ENCODE measurements around the gene PLEKHH2.
"Not testable (repeated sequence)": the region's sequence is repeated elsewhere in the genome, so short reads cannot be mapped to it uniquely, and the experiment has no call there.

Gene PLEKHH2

GRCh38 chr2:43642363-43642762 lies 5.3 kb downstream of the PLEKHH2 start:
- no peak for DNase-seq

- DNase-seq, result no peak
These were observed 6.6 kb downstream of the PLEKHH2 start for GRCh38 chr2:43643680-43644079.

DNA sequence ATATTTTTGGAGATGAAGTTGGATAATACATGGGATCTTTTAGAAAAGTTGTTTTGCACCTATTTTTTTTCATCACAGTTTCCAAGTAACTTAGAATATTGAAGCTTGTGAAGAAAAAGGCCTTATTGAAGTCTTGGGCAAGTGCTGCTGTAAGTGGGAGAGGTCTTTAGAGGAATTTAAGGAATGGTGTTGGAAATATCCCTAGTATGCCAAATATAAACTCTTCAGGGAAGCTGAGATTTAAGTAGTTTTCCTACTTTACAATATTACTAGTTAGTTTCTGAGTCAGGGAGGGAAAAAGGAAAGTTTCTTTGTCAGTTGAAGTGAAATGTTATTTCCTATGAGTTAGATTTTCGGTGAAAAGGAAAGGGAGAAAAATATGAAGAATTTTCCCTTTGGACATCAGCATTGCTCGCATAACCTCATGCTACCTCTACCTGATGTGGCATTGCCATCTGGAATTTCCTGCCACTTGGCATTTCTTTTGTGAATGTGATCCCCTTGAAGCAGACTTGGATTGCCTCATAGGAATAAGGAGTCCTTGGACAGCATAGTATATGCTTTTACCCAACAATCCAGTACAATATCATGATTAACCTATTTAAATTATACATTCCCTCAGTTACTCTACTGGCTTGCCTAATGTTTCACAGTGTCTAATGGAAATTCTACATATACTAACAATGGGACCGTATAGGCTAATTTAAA lies 12.1 kb downstream of the PLEKHH2 start:
- no peak for DNase-seq

DNA sequence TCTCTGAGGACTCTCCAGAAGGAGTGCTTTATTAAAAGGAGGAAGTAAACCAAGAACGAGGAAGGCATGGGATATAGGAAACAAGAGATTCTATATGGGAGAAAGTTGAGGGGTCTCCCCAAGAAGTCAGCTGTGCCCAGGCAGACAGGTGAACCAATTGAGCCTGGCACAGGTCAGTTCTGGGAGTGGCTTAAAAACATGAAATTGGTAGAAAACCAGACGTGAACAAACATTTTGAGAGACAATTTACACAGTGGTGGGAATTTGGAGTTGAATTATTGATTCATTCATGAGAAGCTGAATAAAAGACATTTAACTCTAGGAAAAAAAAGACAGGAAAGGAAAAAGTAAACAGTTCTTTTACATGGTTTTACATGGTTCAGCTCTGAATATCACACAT lies 16.4 kb downstream of the PLEKHH2 start:
- DNase-seq, result no peak

GRCh38 chr2:43657241-43657640 lies 20.2 kb downstream of the PLEKHH2 start:
- no peak for DNase-seq

DNA sequence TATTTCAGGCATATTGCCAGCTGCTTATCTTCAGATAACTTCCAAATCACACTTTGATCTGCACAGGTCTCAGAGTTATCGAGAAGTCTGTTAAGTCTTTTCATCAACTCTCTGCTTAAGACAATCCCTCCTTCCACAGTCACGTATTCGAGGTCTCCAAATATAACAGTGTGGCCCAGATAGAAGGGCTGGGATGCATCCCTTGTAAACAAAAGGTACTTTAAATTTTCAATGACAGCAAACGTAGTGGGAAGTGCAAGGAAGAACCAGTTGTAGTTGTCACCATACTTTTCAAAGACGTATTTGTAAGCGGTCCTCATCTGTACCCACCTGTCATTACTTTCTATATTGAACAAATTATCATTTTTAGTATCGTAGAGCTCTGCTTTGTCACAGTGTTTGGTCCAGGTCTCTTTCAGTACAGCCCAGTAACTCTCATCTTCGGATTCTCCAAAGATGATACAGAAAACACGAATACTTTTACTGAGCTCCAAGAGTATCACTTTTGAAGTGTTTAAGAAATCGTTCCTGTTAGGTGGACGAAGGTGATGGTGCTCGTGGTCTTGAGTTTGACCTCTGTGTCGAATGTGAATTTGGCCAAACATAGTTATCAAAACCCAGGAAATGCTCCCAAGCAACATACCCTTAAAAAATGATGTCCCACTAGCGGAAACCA lies 38.7 kb downstream of the PLEKHH2 start:
- DNase-seq, result no peak

- no peak for DNase-seq
These were observed 39.4 kb downstream of the PLEKHH2 start, which contains the start of gene C1GALT1C1L for GRCh38 chr2:43676322-43677050. Gene C1GALT1C1L, minus strand, starts transcription at chr2:43676429. Its CDS starts 107 bp downstream, at chr2:43676322.

GRCh38 chr2:43677783-43678182 lies 40.7 kb downstream of the PLEKHH2 start:
- DNase-seq, result not testable (repeated sequence)

DNA sequence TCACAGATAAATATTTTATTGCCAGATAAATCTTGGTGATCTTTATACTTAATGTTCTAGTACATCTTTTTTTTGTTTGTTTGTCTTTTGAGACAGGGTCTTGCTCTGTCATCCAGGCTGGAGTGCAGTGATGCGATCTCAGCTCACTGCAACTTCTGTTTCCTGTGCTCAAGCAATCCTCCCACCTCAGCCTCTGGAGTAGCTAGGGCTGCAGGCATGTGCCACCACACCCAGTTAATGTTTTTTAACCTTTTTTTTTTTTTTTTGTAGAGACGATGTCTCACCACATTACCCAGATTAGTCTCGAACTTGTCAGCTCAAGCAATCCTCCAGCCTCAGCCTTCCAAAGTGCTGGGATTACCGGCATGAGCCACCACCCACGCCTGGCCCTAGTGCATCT lies 48.3 kb downstream of the PLEKHH2 start:
- DNase-seq, result no peak

DNA sequence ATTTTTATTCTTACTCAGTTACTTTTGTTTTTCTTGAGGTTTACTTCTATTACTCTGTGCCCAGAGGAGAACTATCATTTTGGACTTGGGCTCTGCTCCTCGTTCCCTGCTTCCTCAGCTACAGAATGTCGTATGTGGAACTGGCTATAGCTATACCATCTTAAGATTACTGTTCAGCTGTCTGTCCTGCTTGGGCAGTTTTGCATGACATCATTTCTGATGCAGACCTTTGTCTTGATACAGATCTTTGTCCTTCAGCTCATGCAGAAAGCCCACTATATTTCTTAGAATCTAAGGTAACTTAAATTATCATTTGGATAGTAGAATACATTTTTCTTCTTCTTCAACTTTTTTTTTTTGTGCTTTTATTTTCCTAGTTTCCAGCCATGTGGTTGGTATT lies 52.9 kb downstream of the PLEKHH2 start:
- no peak for DNase-seq

- DNase-seq, result no peak
These were observed 55.5 kb downstream of the PLEKHH2 start for GRCh38 chr2:43692428-43692994.

DNA sequence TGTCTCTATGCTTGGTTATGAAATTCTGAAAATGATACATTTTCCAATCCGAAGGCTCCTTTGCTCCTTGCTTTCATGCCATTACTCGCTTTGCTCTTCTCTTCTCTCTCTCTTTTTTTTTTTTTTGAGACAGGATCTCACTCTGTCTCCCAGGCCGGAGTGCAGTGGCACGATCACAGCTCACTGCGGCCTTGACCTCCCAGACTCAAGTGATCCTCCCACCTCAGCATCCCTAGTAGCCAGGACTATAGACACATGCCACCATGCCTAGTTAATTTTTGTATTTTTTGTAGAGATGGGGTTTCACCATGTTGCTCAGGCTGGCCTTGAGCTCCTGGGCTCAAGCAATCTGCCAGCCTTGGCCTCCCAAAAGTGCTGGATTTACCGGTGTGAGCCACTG lies 61.1 kb downstream of the PLEKHH2 start:
- not testable (repeated sequence) for DNase-seq

DNA sequence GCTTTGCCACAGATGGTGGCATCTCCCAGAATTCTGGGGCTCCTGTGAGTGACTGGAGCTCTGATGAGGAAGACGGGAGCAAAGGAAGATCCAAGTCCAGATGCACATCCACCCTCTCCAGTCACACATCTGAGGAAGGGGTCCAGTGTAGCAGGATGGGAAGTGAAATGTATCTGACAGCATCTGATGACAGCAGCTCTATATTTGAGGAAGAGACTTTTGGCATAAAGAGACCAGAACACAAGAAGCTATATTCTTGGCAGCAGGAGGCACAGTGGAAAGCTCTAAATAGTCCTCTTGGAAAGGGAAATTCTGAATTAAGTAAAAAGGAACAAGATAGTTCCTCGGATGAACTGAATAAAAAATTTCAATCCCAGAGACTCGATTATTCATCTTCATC lies 62.7 kb downstream of the PLEKHH2 start:
- no peak for DNase-seq

DNA sequence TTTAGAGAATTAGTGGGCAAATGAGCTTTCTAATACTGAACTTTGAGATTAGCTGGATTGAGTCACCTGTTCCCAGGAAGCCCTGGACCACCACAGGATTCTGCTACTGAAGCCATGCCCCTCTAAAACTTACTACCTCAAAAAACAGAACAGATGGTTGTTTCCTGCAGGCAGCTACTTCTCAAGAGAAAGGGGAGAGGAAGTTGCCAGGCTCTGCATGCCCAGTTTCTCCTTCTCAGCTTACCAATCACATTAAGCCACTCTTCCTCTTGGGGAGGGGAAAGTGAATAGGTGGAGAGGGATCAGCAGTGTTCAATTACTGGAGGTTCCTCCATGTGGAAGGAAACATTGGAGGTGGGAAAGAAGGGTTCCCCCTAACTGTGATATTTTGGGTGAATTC lies 64.1 kb downstream of the PLEKHH2 start:
- no peak for DNase-seq

DNA sequence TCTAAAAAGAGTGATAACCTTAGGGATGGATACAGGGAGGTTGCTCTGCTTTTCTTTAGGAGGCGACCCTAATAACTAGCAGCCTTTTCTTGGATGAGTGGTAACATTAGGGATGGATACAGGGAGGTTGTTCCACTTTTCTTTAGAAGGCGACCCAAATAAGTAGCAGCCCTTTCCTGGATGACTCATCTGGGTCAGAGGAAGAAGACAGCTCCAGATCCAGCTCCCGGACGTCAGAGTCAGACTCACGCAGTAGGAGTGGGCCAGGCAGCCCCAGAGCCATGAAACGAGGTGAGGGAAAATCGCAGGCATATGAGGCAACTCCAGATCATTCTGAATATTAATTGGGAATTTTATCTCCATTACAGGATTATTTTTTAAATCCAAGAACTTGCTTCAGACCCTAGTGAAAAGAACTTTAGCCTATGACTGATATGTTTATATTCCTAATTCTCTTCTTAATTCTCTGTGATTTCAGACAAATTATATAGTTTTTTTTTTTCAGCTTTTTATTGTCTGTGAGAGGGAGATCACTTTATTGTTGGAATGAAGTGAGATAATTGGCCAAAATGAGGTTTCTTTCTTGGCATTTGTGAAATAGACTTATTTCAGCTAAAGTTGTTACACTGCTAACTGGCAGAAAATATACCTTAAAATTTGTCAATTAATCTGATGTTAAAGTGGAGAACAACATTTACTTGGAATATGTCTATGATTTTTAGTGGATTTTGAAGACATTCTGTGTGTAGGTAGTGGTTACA lies 70.4 kb downstream of the PLEKHH2 start:
- DNase-seq, result no peak

- DNase-seq, result no peak
These were observed 71.1 kb downstream of the PLEKHH2 start for GRCh38 chr2:43708178-43708577.

GRCh38 chr2:43708891-43709290 lies 71.8 kb downstream of the PLEKHH2 start:
- no peak for DNase-seq

DNA sequence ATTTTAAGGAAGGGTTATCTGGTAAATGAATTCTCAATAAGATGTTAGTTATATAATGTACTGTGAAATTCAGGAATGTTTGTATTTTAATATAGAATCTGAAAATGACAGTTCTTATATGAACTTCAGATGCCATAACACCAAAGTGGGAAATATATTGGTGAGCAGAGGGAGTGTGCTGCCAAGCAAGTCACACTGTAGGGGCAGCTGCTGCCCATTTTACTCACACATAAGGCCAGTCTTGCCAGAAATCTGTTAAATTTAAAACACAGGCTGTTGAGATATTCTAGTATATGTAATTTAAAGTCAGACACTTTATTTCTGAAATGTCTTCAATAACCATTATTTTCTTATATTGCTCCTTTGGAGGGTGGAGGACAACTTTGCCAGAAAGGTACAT lies 73.8 kb downstream of the PLEKHH2 start:
- DNase-seq, result no peak

DNA sequence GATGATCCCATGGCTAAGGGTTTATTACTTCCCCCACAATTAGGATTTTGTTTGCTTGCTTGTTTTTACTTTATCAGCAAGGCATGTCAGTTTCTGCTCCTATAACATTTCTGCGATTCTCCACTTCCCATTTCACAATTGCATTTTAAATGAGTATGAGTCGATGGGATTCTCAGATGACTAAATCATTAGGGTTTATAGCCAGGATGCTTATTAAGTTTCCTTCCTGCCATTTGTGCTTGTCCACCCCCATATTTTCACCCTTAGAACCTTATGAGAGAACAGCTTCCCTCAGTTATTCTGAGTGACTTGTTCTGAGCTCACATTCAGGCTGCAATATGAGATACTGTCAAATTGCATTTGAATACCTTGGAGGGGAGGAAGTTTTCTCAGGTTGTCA lies 77.1 kb downstream of the PLEKHH2 start:
- no peak for DNase-seq

DNA sequence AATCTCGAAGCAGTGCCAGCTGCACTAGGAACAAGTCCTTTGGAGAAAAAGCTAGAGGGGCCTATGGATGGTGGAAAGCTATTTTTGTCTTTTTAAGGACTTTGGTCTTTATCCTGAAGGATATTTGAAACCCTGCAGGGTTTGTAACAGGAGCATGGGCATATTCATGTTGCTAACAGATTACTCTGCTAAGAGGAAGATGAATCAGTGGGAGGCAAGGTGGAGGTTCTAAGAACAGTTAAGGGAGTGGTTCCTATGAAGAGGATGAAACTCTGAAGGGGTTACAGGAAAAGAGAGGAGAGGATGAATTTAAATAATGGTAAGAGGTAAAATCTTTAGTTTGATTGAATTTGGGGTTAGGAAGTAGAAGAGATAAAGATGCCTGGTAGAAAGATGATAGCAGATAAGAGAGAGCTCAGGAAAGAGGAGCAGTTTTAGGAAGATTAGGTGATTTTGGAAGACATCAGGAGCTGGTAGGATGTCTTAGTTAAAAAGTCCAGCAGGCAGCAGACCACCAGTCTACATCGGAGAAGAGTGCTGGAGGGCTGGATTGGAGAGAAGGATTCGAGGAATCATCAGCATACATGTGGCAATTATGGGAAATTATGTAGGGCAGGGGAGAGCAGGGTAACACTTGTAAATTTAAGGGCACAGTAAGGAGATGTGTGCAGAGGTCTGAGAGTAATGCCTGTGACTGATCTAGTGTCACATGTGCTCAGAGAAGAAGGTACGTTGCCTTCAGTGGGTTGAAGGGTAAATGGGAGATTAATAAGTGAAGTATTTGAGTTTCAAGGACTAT lies 78.4 kb downstream of the PLEKHH2 start:
- no peak for DNase-seq

DNA sequence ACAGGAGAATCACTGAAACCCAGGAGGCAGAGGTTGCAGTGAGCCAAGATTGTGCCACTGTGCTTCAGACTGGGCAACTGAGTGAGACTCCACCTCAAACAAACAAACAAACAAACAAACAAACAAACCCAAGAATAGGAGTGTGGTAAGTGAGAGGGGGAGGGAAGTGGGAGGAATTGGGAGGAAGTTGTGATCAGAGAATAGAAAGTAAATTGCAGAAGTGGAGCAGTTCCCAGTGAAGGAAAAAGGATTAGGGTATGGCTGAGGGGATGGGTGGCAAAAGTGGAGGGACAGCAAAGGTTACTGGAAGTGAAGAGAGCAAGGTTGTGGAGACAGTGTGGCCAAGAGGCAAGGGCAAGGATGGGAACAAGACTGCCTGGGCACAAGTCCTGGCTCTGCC lies 80.3 kb downstream of the PLEKHH2 start:
- DNase-seq, result no peak

DNA sequence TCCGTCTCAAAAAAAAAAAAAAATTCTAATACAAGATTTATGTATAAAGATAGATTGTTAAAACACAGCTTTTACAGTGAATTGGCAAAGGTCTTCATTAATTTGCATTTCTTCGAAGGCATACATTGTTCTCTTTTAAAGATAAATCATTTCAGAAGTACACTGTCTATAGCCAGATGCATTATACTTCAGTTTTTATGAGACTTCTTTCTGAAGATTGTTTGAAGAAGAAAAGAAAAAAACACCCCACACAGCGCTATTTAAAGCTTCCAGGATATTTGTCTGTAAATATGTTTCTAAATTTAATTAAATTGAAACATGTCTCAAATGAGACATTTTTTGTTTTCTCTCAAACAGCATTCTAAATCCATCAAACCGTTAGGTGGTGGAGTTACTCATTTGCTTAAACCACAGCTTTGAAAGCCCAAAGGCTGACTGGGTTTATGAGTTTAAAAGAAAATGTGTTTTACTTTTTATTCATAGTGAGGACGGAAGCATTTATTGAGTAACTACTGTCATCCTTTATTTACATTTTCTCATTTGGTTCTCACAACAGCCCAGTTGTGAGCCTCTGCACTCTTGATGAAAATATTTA lies 81.6 kb downstream of the PLEKHH2 start:
- no peak for DNase-seq

Measured in NCI-H2107 (cell line).